ENCODE measurements around the gene DCDC2C.

- TF ChIP-seq CTCF (IDR thresholded peaks at IDR 0.05): no peak
- no peak for TF ChIP-seq POLR2A (IDR thresholded peaks at IDR 0.05)
Measured at GRCh38 chr2:3778851-3779495, 75.6 kb downstream of the DCDC2C start.

Data from thyroid gland (tissue), 4 donors.